HepG2 (cell line): Measurements from ENCODE around the gene SF3B2. TPM values are rescaled to one million over a fixed set of nuclear protein-coding genes. Genes with fewer than 3 reads are reported as not detected.

ENCODE experiments used
- ATAC-seq: fragments of 200-7000 bp; cut with Tn5 transposase; 3 replicates; pipeline ENCODE4 v1.9.1; 2020; ENCODE audit warnings: mild to moderate bottlenecking, moderate library complexity
- BruUV-seq: library from RNA; stranded (reverse); fragments of 400-500 nt; replicated peaks from 2 replicates; lab custom pipeline; 2021; lab: Mats Ljungman, UMichigan
- CTCF ChIA-PET: fragments of 300-600 bp; formaldehyde crosslinking; extraction: SDS; loops from one replicate; lab custom pipeline; 2021; ENCODE audit warnings: low total read pairs, inconsistent platforms, low intra/inter-chr PET ratio; lab: Yijun Ruan, JAX
- POLR2A ChIA-PET: fragments of 350-600 bp; sonication (Branson Sonifier 250); formaldehyde crosslinking; loops from one replicate; lab custom pipeline; 2020; ENCODE audit warnings: antibody characterized with exemption, inconsistent platforms; lab: Yijun Ruan, JAX
- DNase-seq: peaks from one replicate; pipeline ENCODE4 v3.0.0-alpha.2; 2015; ENCODE audit warnings: low spot score
- FAIRE-seq: peaks from 3 replicates; lab custom pipeline; 2011; peaks lifted over from hg19 to GRCh38; lab: Jason Lieb, UNC
- H2AFZ ChIP-seq: one replicate; pipeline ENCODE4 v1.6.1; 2011; ENCODE audit warnings: low read length, inconsistent platforms
- H3K27ac ChIP-seq: fragments of 300-600 bp; 3 replicates; pipeline ENCODE4 v1.8.0; 2011; ENCODE audit warnings: mixed run types, mild to moderate bottlenecking, mixed read lengths, low read length, inconsistent platforms; ENCODE audit not compliant: insufficient read depth; ENCODE audit errors: extremely low read length
- H3K27me3 ChIP-seq, 2 experiments: fragments of 200-600 bp in 1 of 2; 2 replicates in 1 of 2; 3 replicates in 1 of 2; pipeline versions ENCODE4 v1.6.0 to v1.8.0; 2011; ENCODE audit warnings: low read length in 2 of 2, mild to moderate bottlenecking in 2 of 2, moderate library complexity in 2 of 2, inconsistent platforms in 1 of 2; ENCODE audit not compliant: insufficient read depth in 2 of 2, control insufficient read depth in 1 of 2
- H3K36me3 ChIP-seq, 2 experiments: fragments of 200-600 bp in 1 of 2; replicated peaks in 1 of 2; 2 replicates in 1 of 2; 3 replicates in 1 of 2; pipeline versions ENCODE4 v1.5.1 to v1.8.0; 2011; ENCODE audit warnings: low read length in 2 of 2, inconsistent platforms in 1 of 2; ENCODE audit not compliant: insufficient read depth in 2 of 2, control insufficient read depth in 1 of 2
- H3K4me1 ChIP-seq: 2 replicates; pipeline ENCODE4 v1.5.1; 2012; ENCODE audit warnings: low read length, inconsistent platforms; ENCODE audit not compliant: insufficient read depth
- H3K4me2 ChIP-seq: 2 replicates; pipeline ENCODE4 v1.6.0; 2011; ENCODE audit warnings: low read depth, low read length, inconsistent platforms
- H3K4me3 ChIP-seq, 3 experiments: fragments of 200-600 bp in 1 of 3; sonication (generic), shearing (Covaris generic) in 1 of 3; replicated peaks in 1 of 3; 2 replicates each; pipeline ENCODE4 v1.5.1; 2011 to 2016; ENCODE audit warnings: low read length in 3 of 3, inconsistent platforms in 2 of 3, low read depth in 2 of 3, mild to moderate bottlenecking in 2 of 3, control low read depth in 1 of 3, mixed read lengths in 1 of 3; ENCODE audit not compliant: insufficient read depth in 1 of 3
- H3K79me2 ChIP-seq: one replicate; pipeline ENCODE4 v1.6.1; 2011; ENCODE audit warnings: low read length, inconsistent platforms; ENCODE audit not compliant: insufficient read depth
- H3K9ac ChIP-seq: 2 replicates; pipeline ENCODE4 v1.6.0; 2011; ENCODE audit warnings: mild to moderate bottlenecking, low read depth, low read length, inconsistent platforms; ENCODE audit not compliant: insufficient read depth
- H3K9me3 ChIP-seq: 2 replicates; pipeline ENCODE4 v1.5.1; 2012; ENCODE audit warnings: mild to moderate bottlenecking, low read length
- H4K20me1 ChIP-seq: 2 replicates; pipeline ENCODE4 v1.6.0; 2011; ENCODE audit warnings: inconsistent platforms, mild to moderate bottlenecking, low read length, moderate library complexity; ENCODE audit not compliant: insufficient read depth
- HMG20A ChIP-seq: IDR thresholded peaks from 2 replicates; pipeline ENCODE4 v1.6.1; 2016; ENCODE audit warnings: borderline replicate concordance
- NR2F1 ChIP-seq, 2 experiments: fragments of 450-650 bp in 1 of 2; formaldehyde crosslinking in 1 of 2; IDR thresholded peaks; 2 replicates each; pipeline versions ENCODE4 v1.5.0 to v1.6.1; 2016 to 2020; ENCODE audit warnings: mild to moderate bottlenecking in 1 of 2, missing compliant biosample characterization in 1 of 2, missing genetic modification reagents in 1 of 2, moderate library complexity in 1 of 2
- PBX2 ChIP-seq: IDR thresholded peaks from 2 replicates; pipeline ENCODE4 v1.6.1; 2016; ENCODE audit warnings: control low read depth
- PBX3 ChIP-seq: sonication (generic); formaldehyde crosslinking; IDR thresholded peaks from 2 replicates; pipeline ENCODE4 v1.8.1; 2023; ENCODE audit warnings: missing genetic modification reagents, inconsistent platforms, borderline replicate concordance
- ZNF800 ChIP-seq: sonication (generic); formaldehyde crosslinking; IDR thresholded peaks from 2 replicates; pipeline ENCODE4 v1.4.0; 2020; ENCODE audit warnings: missing genetic modification reagents
- WGBS: methylation state at CpG from one replicate; pipeline ENCODE4 v1.1.6; 2017; ENCODE audit warnings: low lambda C conversion rate; 5-methylcytosine and 5-hydroxymethylcytosine counted together
- in situ Hi-C: cut with HindIII; loops from 2 replicates; pipeline ENCODE4 v1.10.0; 2017; ENCODE audit warnings: low pct_unique_long_range_greater_than_20kb; ENCODE audit not compliant: extremely low pct_ligation_motif_present
- intact Hi-C: fragments of 100-400 bp; cut with micrococcal nuclease; formaldehyde crosslinking; loops from one replicate; pipeline ENCODE4 v1.10.0; 2022; ENCODE audit not compliant: unreplicated experiment
- polyA plus RNA-seq, 8 experiments: library from polyadenylated mRNA; depleted of rRNA in 3 of 8; stranded (reverse) in 7 of 8; unstranded in 1 of 8; fragments of >200 nt; fragmentation: Illumina TruSeq in 4 of 8; extraction: Trizol in 4 of 8; gene quantifications; 2 replicates each; pipeline versions ENCODE4 v1.2.1 to v1.2.3, GENCODE V29; 2011 to 2016; ENCODE audit warnings: low read depth in 4 of 8, missing spikeins in 1 of 8, mixed read lengths in 1 of 8; ENCODE audit not compliant: insufficient read depth in 1 of 8
- total RNA-seq, 5 experiments: library from RNA; depleted of rRNA; stranded (reverse); fragments of >200 nt; fragmentation: Illumina TruSeq; extraction: Trizol; gene quantifications; 2 replicates each; pipeline ENCODE4 v1.2.3, GENCODE V29; 2016; ENCODE audit warnings: low read depth in 1 of 5

Gene SF3B2
- total and polyA plus RNA-seq, 2 of the 13 experiments (the other 11 are each of a cell fraction or from before 2014, with no cell fraction given), result 70.4 to 153 TPM

- H4K20me1 ChIP-seq, result no peaks in the 10 kb centered on the region
- H3K4me3 ChIP-seq, result no peak overlapping the region
- FAIRE-seq, result no peak
- ATAC-seq, result no peak
- no peaks in the 10 kb centered on the region for H3K79me2 ChIP-seq
- H3K36me3 ChIP-seq, result no peaks in the 10 kb centered on the region
- H3K27me3 ChIP-seq, result peaks cover 9 to 40% of the 10 kb centered on the region in 2 experiments; a peak in 4 of 5 replicates
- in situ Hi-C loops, result no loop called here
- no peaks in the 10 kb centered on the region for H3K9me3 ChIP-seq
- no peak overlapping the region for H3K27ac ChIP-seq
- peaks cover 7% of the 10 kb centered on the region; the same call in 1 of the 2 replicates for H3K4me1 ChIP-seq
- no TSS peak for BruUV-seq
- no peak overlapping the region for H3K4me2 ChIP-seq
- no peak overlapping the region for H2AFZ ChIP-seq
- WGBS, result 40% methylated on average over 2 of the region's 10 CpGs
- intact Hi-C loops, result no loop called here
- TF ChIP-seq PBX3 (CRISPR knock-in tag) (no peak), ZNF800 (no peak), HMG20A (CRISPR knock-in tag) (no peak)
- no peak overlapping the region for H3K9ac ChIP-seq
- ChIA-PET CTCF (no interaction called here), POLR2A (no interaction called here)
- DNase-seq, result no peak
These were observed 35.4 kb upstream of the SF3B2 start for GRCh38 chr11:66016793-66017177.

- FAIRE-seq, result no peak
- no peaks in the 10 kb centered on the region for H3K9me3 ChIP-seq
- WGBS, result 55% methylated on average over 4 of the region's 4 CpGs
- H2AFZ ChIP-seq, result no peak overlapping the region
- H3K36me3 ChIP-seq, result no peaks in the 10 kb centered on the region
- no peak overlapping the region for H3K4me2 ChIP-seq
- H4K20me1 ChIP-seq, result no peaks in the 10 kb centered on the region
- no TSS peak for BruUV-seq
- intact Hi-C loops, result no loop called here
- no peak for TF ChIP-seq NR2F1 (CRISPR knock-in tag; IDR thresholded peaks at IDR 0.05)
- no peak for TF ChIP-seq PBX2 (CRISPR knock-in tag)
- ChIA-PET CTCF (no interaction called here), POLR2A (no interaction called here)
- no peak overlapping the region for H3K27ac ChIP-seq
- in situ Hi-C loops, result no loop called here
- H3K4me1 ChIP-seq, result peaks cover 13% of the 10 kb centered on the region; the same call in 1 of the 2 replicates
- no peak overlapping the region for H3K4me3 ChIP-seq
- peaks cover 9 to 37% of the 10 kb centered on the region in 2 experiments; a peak in 4 of 5 replicates for H3K27me3 ChIP-seq
- no peak overlapping the region for H3K9ac ChIP-seq
- no peak for DNase-seq
- no peaks in the 10 kb centered on the region for H3K79me2 ChIP-seq
- ATAC-seq, result no peak
These were observed 34.8 kb upstream of the SF3B2 start for GRCh38 chr11:66017321-66017720.
